Mononuclear cell (primary cell): ENCODE data around the gene CACNA1I. TPM values are rescaled to one million over a fixed set of nuclear protein-coding genes. Genes with fewer than 3 reads are reported as not detected.

Experiments
- H3K27me3 ChIP-seq: 2 replicates; pipeline ENCODE4 v1.6.0; 2011; ENCODE audit warnings: low read length, control low read depth; ENCODE audit not compliant: insufficient read depth
- H3K4me1 ChIP-seq: 2 replicates; pipeline ENCODE4 v1.5.1; 2011; ENCODE audit warnings: mild to moderate bottlenecking, low read length, control low read depth; ENCODE audit not compliant: insufficient read depth
- H3K4me3 ChIP-seq: 2 replicates; pipeline ENCODE4 v1.5.1; 2011; ENCODE audit warnings: mild to moderate bottlenecking, low read length, moderate library complexity
- H3K9me3 ChIP-seq: 2 replicates; pipeline ENCODE4 v1.5.1; 2011; ENCODE audit warnings: low read depth, mild to moderate bottlenecking, control low read depth, low read length
- total RNA-seq: library from RNA; depleted of rRNA; stranded (reverse); fragments of >200 nt; gene quantifications from one replicate; pipeline ENCODE4 v1.2.3, GENCODE V29; 2012

CACNA1I gene
- total RNA-seq, 1 donor: 8.0 TPM

- Histone ChIP-seq H3K27me3 (no peaks in the 10 kb centered on the region), H3K4me1 (no peaks in the 10 kb centered on the region), H3K9me3 (no peaks in the 10 kb centered on the region), H3K4me3 (no peak overlapping the region)
These were observed 133.5 kb downstream of the CACNA1I start for GRCh38 chr22:39703928-39704639.

- Histone ChIP-seq H3K4me1 (no peaks in the 10 kb centered on the region), H3K4me3 (no peak overlapping the region), H3K27me3 (no peaks in the 10 kb centered on the region), H3K9me3 (no peaks in the 10 kb centered on the region)
These were observed 134.8 kb downstream of the CACNA1I start for GRCh38 chr22:39705386-39705785.

GRCh38 chr22:39706376-39707140 lies 136.0 kb downstream of the CACNA1I start:
- H3K27me3 ChIP-seq: no peaks in the 10 kb centered on the region
- H3K4me1 ChIP-seq: no peaks in the 10 kb centered on the region
- H3K4me3 ChIP-seq: no peak overlapping the region
- no peaks in the 10 kb centered on the region for H3K9me3 ChIP-seq

GRCh38 chr22:39707351-39707750 lies 136.8 kb downstream of the CACNA1I start:
- H3K4me3 ChIP-seq: no peak overlapping the region
- no peaks in the 10 kb centered on the region for H3K27me3 ChIP-seq
- no peaks in the 10 kb centered on the region for H3K9me3 ChIP-seq
- no peaks in the 10 kb centered on the region for H3K4me1 ChIP-seq

- Histone ChIP-seq H3K4me1 (no peaks in the 10 kb centered on the region), H3K4me3 (no peak overlapping the region), H3K27me3 (no peaks in the 10 kb centered on the region), H3K9me3 (no peaks in the 10 kb centered on the region)
These were observed 137.3 kb downstream of the CACNA1I start for GRCh38 chr22:39707816-39708215.

GRCh38 chr22:39710380-39711150 lies 140.0 kb downstream of the CACNA1I start:
- Histone ChIP-seq H3K27me3 (no peaks in the 10 kb centered on the region), H3K9me3 (no peaks in the 10 kb centered on the region), H3K4me3 (no peak overlapping the region), H3K4me1 (no peaks in the 10 kb centered on the region)

- Histone ChIP-seq H3K4me1 (no peaks in the 10 kb centered on the region), H3K9me3 (no peaks in the 10 kb centered on the region), H3K4me3 (no peak overlapping the region), H3K27me3 (no peaks in the 10 kb centered on the region)
These were observed 141.5 kb downstream of the CACNA1I start for GRCh38 chr22:39712081-39712480.

- H3K4me1 ChIP-seq: no peaks in the 10 kb centered on the region
- H3K9me3 ChIP-seq: no peaks in the 10 kb centered on the region
- no peaks in the 10 kb centered on the region for H3K27me3 ChIP-seq
- no peak overlapping the region for H3K4me3 ChIP-seq
These were observed 142.4 kb downstream of the CACNA1I start for GRCh38 chr22:39712751-39713525.

GRCh38 chr22:39713799-39714290 lies 143.3 kb downstream of the CACNA1I start:
- Histone ChIP-seq H3K4me1 (no peaks in the 10 kb centered on the region), H3K4me3 (no peak overlapping the region), H3K27me3 (no peaks in the 10 kb centered on the region), H3K9me3 (no peaks in the 10 kb centered on the region)

- Histone ChIP-seq H3K9me3 (no peaks in the 10 kb centered on the region), H3K4me3 (no peak overlapping the region), H3K27me3 (no peaks in the 10 kb centered on the region), H3K4me1 (no peaks in the 10 kb centered on the region)
These were observed 143.8 kb downstream of the CACNA1I start for GRCh38 chr22:39714321-39714720.

GRCh38 chr22:39715778-39716495 lies 145.4 kb downstream of the CACNA1I start:
- no peaks in the 10 kb centered on the region for H3K4me1 ChIP-seq
- no peak overlapping the region for H3K4me3 ChIP-seq
- no peaks in the 10 kb centered on the region for H3K27me3 ChIP-seq
- H3K9me3 ChIP-seq: no peaks in the 10 kb centered on the region

- Histone ChIP-seq H3K9me3 (no peaks in the 10 kb centered on the region), H3K27me3 (no peaks in the 10 kb centered on the region), H3K4me3 (no peak overlapping the region), H3K4me1 (no peaks in the 10 kb centered on the region)
These were observed 146.0 kb downstream of the CACNA1I start for GRCh38 chr22:39716534-39716933.

GRCh38 chr22:39717099-39717498 lies 146.5 kb downstream of the CACNA1I start:
- Histone ChIP-seq H3K9me3 (no peaks in the 10 kb centered on the region), H3K4me1 (no peaks in the 10 kb centered on the region)

GRCh38 chr22:39718206-39718605 lies 147.7 kb downstream of the CACNA1I start:
- H3K4me3 ChIP-seq: no peak overlapping the region

More at GRCh38 chr22:39717099-39717498, 146.5 kb downstream of the CACNA1I start:
- Histone ChIP-seq H3K4me3 (no peak overlapping the region), H3K27me3 (no peaks in the 10 kb centered on the region)

More at GRCh38 chr22:39718206-39718605, 147.7 kb downstream of the CACNA1I start:
- H3K9me3 ChIP-seq: no peaks in the 10 kb centered on the region
- H3K27me3 ChIP-seq: no peaks in the 10 kb centered on the region
- no peaks in the 10 kb centered on the region for H3K4me1 ChIP-seq
